Measurements from ENCODE around the gene RTN4RL2.

The RTN4RL2 gene

GRCh38 chr11:57426439-57426928 is 33.8 kb upstream of the RTN4RL2 start:
- TF ChIP-seq GATA2 (IDR thresholded peaks at IDR 0.05; ENCODE audit: low read depth, low read length), result no peak
- TF ChIP-seq GATA3 (IDR thresholded peaks at IDR 0.05; ENCODE audit: low read depth, low read length), result no peak

DNA sequence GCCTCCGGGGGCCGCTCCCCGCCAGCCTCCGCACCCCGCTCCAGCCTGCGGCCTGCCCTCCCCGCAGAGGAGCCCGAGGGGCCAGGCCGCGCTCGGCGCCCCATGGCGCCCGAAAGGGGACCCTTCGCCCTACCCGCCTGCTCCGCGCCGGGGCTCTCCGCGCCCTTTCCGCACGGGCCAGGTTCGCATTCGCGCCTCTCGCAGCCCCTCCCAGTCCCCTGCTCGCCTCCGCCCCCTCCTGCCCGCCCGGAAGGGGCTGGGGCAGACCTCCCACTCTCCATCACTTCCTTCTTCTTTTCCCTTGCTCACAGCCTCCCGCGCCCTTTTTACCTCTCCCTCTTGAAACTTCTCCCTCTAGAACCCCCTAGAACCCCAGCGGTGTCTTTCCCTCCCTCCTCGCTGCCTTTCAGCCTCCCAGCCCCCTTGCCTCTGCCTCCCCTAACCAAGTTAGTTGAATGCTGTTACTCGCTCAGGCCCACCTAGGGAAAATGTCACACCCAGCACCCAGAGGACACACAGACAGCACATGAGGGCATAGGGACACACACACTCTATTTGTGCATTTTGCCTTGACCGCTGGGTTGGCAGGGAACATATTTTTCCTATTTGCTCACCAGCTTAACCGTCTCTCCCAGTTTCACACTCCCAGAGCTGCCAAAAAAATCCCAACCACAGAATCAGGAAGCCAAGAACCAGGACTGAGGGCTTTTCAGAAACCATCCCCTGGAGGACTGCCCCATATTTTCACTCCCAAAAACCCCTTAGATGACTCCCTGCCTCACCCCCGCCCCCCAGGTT is 33.2 kb upstream of the RTN4RL2 start, which contains the start of gene SLC43A3:
Gene SLC43A3, minus strand, starts transcription at position 193 of the 798 bp plus-strand sequence. CDS start 949 bp downstream, outside the sequence.
- TF ChIP-seq GATA2 (IDR thresholded peaks at IDR 0.05; ENCODE audit: low read depth, low read length), result no peak
- no peak for TF ChIP-seq GATA3 (IDR thresholded peaks at IDR 0.05; ENCODE audit: low read depth, low read length)

DNA sequence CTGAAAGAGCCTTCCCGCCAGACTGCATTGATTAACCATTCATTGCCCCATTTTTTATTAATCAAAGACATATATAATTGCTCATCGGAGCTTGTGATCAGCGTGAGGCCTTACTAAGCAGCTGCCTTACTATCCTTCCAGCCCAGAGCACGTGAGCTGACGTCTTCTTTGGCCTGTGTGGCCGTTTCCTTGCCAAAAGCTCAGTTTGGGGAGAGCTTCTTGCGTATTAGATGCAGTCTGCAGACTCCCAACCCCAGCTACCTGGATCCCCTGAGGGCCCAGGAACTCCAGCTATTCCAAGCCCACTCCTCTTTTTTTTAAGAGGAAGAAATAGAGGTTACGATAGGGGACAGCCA is 32.6 kb upstream of the RTN4RL2 start:
- TF ChIP-seq GATA3 (IDR thresholded peaks at IDR 0.05; ENCODE audit: low read depth, low read length) (no peak), GATA2 (IDR thresholded peaks at IDR 0.05; ENCODE audit: low read depth, low read length) (no peak)

DNA sequence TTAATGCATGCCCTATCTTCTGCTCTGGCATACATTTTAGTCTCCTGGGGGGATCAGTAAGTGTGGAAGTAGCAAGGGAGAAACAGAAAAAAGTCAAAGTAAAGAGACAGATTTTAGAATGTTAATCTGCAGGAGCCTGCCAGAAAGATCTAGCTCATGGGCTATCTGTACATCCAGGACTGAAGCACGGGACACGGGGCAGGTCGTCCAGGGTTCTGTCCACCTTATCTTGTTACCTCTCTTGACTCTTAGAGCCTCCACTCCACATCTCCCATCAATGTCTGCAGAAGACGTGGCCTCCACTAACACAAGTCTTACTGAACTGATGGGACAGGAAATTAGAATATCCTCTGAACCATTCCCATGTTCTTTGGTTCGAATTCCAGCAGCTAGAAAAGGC is 31.7 kb upstream of the RTN4RL2 start:
- TF ChIP-seq GATA3 (IDR thresholded peaks at IDR 0.05; ENCODE audit: low read depth, low read length) (no peak), GATA2 (IDR thresholded peaks at IDR 0.05; ENCODE audit: low read depth, low read length) (no peak)

GRCh38 chr11:57429946-57430345 is 30.4 kb upstream of the RTN4RL2 start:
- TF ChIP-seq GATA2 (IDR thresholded peaks at IDR 0.05; ENCODE audit: low read depth, low read length) (no peak), GATA3 (IDR thresholded peaks at IDR 0.05; ENCODE audit: low read depth, low read length) (no peak)

DNA sequence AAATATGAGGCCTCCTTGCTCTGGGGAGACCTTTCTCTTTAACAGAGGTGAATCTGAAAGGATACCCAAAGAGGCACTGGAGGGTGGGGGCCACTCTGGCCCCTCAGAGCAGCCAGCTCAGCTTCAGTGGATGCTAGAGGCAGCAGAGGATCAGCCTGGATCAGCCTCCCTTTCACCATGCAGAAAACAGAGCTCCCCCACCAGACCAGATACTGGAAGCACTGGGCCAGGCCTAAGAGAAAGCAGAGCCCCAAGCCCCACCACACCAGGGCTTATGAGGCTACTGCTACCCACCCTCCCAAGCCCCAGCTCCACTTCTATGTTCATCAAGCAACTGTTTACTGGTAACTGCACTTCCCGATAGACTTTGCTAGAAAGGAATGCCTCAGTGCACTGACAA is 29.4 kb upstream of the RTN4RL2 start:
- TF ChIP-seq GATA3 (IDR thresholded peaks at IDR 0.05; ENCODE audit: low read depth, low read length), result no peak
- TF ChIP-seq GATA2 (IDR thresholded peaks at IDR 0.05; ENCODE audit: low read depth, low read length), result no peak

- no peak for TF ChIP-seq GATA3 (IDR thresholded peaks at IDR 0.05; ENCODE audit: low read depth, low read length)
Observed at GRCh38 chr11:57432149-57432561, 28.2 kb upstream of the RTN4RL2 start.

DNA sequence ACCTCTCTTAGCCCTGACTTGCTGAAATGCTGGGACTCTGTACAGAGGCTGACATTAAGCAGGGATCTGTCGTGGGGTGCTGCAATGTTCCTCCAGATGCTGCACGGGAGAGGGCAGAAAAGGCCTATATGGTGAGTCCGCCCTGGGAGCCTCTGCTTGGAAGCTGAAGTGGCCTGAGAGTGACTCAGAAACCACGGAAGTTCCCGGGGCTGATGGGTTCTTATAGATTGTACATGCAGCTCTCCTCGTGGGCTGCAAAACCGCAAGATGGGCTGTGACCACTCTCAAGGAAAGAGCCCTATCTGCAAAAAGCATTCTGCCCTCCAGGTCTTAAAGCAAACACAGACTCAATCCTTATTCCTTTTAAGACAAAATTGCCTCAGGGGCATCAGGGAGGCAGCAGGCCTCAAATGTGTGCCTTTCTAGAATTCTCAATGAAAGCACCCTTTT is 27.6 kb upstream of the RTN4RL2 start:
- TF ChIP-seq GATA3 (IDR thresholded peaks at IDR 0.05; ENCODE audit: low read depth, low read length) (no peak), GATA2 (IDR thresholded peaks at IDR 0.05; ENCODE audit: low read depth, low read length) (no peak)

DNA sequence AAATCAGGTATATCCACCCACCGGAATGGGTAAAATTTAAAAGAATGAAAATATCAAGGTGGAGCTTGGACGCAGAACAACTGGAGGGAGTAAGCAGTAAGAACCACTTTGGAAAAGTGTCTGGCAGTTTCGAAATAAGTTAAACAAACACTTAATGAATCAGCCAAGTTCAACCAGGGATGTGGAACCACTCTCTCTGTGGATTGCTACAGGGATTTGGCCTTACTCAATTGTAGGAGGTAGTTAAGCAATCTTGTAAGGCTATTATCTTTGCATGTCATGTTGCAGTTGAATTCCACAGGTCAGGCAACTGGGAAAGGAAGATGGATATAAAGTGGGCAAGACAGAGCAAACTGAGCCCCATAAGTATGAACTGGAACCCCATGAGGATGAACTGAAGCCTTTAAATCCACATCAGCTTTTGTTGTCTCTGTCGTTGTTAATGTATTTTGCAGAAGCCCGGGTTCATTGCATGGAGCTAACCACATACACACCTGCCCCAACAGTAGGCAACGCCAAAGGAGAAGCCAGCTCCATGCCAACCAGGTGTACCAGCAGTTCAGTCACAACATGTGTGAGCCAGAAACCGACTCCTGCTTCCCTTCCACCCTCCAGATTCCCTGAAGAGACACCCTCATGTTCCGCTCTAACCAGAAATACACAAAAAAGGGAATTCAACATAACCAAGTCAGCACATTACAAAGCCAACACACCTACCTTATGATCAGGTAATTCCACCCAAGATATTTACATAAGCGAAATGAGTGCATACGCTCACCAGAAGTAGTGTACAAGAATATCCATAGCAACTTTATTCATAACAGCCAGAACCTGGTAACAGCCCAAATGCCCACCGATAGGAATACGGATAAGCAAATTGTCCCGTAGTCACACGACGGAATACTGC is 25.4 kb upstream of the RTN4RL2 start:
- TF ChIP-seq GATA2 (IDR thresholded peaks at IDR 0.05; ENCODE audit: low read depth, low read length) (no peak), GATA3 (IDR thresholded peaks at IDR 0.05; ENCODE audit: low read depth, low read length) (no peak)

DNA sequence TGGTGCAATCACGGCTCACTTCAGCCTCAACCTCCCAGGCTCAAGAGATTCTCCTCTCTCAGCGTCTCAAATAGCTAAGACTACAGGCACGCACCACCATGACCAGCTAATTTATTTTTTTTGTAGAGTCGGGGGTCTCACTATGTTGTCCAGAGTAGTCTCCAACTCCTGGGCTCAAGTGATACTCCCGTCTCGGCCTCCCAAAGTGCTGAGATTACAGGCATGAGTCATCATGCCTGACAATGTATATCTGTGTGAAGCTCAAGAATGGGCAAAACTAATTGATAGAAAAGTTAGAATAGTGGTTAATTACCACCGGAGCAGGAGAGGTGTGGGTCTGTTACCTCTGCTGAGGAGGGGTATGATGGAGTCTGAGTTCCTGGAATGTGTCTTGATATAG is 24.3 kb upstream of the RTN4RL2 start:
- TF ChIP-seq GATA3 (IDR thresholded peaks at IDR 0.05; ENCODE audit: low read depth, low read length), result no peak
- no peak for TF ChIP-seq GATA2 (IDR thresholded peaks at IDR 0.05; ENCODE audit: low read depth, low read length)

DNA sequence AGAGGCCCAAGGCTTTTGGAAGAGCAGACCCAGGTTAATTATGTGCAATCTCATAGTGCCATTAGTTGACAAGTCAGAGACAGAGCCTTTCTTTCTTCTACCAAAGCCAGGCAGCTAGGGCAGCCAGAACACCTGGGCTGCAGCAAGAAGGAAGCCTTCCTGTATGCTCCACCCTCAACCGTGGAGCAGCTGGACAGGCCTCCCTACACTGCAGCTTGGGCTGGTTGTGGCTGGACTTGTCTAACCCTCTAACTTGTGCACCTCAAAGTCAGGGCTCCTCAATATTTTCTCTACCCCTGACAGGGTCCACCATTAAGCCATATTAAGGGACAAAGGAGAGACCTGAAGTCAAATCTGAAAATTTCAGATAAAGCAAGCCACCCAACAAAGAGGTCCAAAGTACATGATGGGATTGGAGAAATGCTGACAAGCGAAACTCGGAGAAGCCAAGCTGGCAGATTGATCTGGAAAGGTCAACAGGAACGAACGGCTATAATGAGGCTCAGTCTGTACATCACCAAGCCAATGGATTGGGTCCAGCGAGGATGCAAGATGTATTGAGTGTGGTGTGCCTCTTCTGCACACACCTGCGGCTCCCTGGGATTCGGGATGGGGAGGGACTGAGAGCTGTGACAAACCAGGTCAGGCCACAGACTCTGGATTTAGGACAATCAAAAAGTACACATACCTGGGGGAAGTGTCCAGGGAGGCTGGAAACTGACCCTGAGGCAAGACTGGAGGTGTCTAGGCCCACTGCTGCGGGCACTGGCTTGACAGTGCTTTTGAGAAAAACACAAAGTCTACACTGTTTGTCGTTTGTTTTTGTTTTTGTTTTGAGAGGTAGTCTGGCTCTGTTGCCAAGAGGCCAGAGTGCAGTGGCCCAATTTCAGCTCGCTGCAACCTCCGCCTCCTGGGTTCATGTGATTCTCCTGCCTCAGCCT is 21.7 kb upstream of the RTN4RL2 start:
- TF ChIP-seq GATA3 (IDR thresholded peaks at IDR 0.05; ENCODE audit: low read depth, low read length), result no peak
- no peak for TF ChIP-seq GATA2 (IDR thresholded peaks at IDR 0.05; ENCODE audit: low read depth, low read length)

- TF ChIP-seq GATA2 (IDR thresholded peaks at IDR 0.05; ENCODE audit: low read depth, low read length) (no peak), GATA3 (IDR thresholded peaks at IDR 0.05; ENCODE audit: low read depth, low read length) (no peak)
Observed at GRCh38 chr11:57439786-57440185, 20.5 kb upstream of the RTN4RL2 start.

DNA sequence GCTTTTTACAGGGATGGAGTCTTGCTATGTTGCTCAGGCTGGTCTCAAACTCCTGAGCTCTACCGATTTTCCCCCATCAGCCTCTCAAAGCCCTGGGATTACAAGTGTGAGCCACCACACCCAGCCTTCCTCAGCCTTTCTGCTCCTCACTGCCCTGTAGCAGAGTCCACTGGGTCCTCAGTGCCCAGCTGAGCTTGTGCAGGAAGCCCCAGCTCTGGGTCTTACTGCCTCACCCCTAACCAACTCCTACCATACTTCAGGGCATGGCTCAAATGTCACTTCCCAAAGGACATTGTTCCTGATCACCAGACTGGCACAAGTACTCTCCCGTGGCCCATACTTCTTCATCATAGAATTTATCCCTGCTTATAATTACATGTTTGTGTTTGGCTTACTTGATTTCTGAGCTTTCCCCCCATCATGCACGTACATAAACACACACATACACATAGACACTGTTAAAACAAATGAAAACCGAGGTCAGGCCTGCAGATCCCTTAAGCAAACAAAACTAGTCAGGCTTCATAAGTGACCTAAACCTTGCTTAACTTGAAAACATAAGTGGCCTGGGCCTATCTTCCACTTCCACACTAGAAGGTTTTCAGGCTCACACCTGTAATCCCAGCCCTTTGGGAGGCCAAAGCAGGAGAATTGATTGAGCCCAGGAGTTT is 19.4 kb upstream of the RTN4RL2 start:
- TF ChIP-seq GATA2 (IDR thresholded peaks at IDR 0.05; ENCODE audit: low read depth, low read length) (no peak), GATA3 (IDR thresholded peaks at IDR 0.05; ENCODE audit: low read depth, low read length) (no peak)
